OCI-LY7 (cell line): Measurements from ENCODE around the gene TOP1. TPM values are rescaled to one million over a fixed set of nuclear protein-coding genes. Genes with fewer than 3 reads are reported as not detected.

Source experiments
- BruUV-seq: library from RNA; stranded (reverse); fragments of 400-500 nt; replicated peaks from 2 replicates; lab custom pipeline; 2021; lab: Mats Ljungman, UMichigan
- CTCF ChIA-PET: fragments of 300-600 bp; sonication (Branson Sonifier 250); formaldehyde crosslinking; loops from one replicate; lab custom pipeline; 2022; ENCODE audit warnings: antibody characterized with exemption; ENCODE audit not compliant: unreplicated experiment; lab: Charles Lee
- POLR2A ChIA-PET: fragments of 300-600 bp; sonication (Branson Sonifier 250); formaldehyde crosslinking; loops from one replicate; lab custom pipeline; 2022; ENCODE audit warnings: antibody characterized with exemption; lab: Charles Lee
- DNase-seq: peaks from one replicate; pipeline ENCODE4 v3.0.0-alpha.2; 2015; ENCODE audit warnings: low spot score
- H2AFZ ChIP-seq: fragments of 200-600 bp; sonication (generic), shearing (Covaris generic); 2 replicates; pipeline ENCODE4 v1.6.1; 2014; ENCODE audit warnings: mild to moderate bottlenecking, antibody characterized with exemption, low read length, moderate library complexity
- H3K27ac ChIP-seq: fragments of 200-600 bp; sonication (generic); 2 replicates; pipeline ENCODE4 v1.5.1; 2014; ENCODE audit warnings: mixed run types, low read depth, mild to moderate bottlenecking, moderate library complexity, low read length, inconsistent platforms; ENCODE audit not compliant: poor library complexity, severe bottlenecking
- H3K36me3 ChIP-seq: fragments of 200-600 bp; sonication (generic); 2 replicates; pipeline ENCODE4 v1.6.1; 2014; ENCODE audit warnings: mild to moderate bottlenecking, antibody characterized with exemption, low read length, moderate library complexity, mixed read lengths; ENCODE audit not compliant: insufficient read depth
- H3K4me1 ChIP-seq: fragments of 200-600 bp; sonication (generic); 2 replicates; pipeline ENCODE4 v1.5.1; 2014; ENCODE audit warnings: mild to moderate bottlenecking, low read length; ENCODE audit not compliant: insufficient read depth, poor library complexity, severe bottlenecking
- H3K4me2 ChIP-seq: fragments of 200-600 bp; sonication (generic); 2 replicates; pipeline ENCODE4 v1.6.1; 2014; ENCODE audit warnings: mild to moderate bottlenecking, low read length
- H3K4me3 ChIP-seq: fragments of 200-600 bp; sonication (generic); 2 replicates; pipeline ENCODE4 v1.5.1; 2014; ENCODE audit warnings: mild to moderate bottlenecking, low read depth, low read length; ENCODE audit not compliant: poor library complexity, severe bottlenecking
- H3K79me2 ChIP-seq: fragments of 200-600 bp; sonication (generic); 2 replicates; pipeline ENCODE4 v1.6.1; 2016; ENCODE audit warnings: low read depth, mild to moderate bottlenecking, low read length, moderate library complexity, mixed read lengths; ENCODE audit not compliant: insufficient read depth
- H3K9me2 ChIP-seq: fragments of 200-600 bp; sonication (generic); 2 replicates; pipeline ENCODE4 v1.6.1; 2016; ENCODE audit warnings: mild to moderate bottlenecking, low read length, mixed read lengths; ENCODE audit not compliant: insufficient read depth
- H3K9me3 ChIP-seq: fragments of 200-600 bp; sonication (generic); 2 replicates; pipeline ENCODE4 v1.6.1; 2014; ENCODE audit warnings: mild to moderate bottlenecking, mixed run types, low read length, mixed read lengths
- H4K20me1 ChIP-seq: fragments of 200-600 bp; sonication (generic); 2 replicates; pipeline ENCODE4 v1.6.1; 2014; ENCODE audit warnings: mild to moderate bottlenecking, antibody characterized with exemption, low read length, moderate library complexity, mixed read lengths; ENCODE audit not compliant: insufficient read depth
- EZH2phosphoT487 ChIP-seq: fragments of 200-600 bp; sonication (generic); IDR thresholded peaks from 2 replicates; pipeline ENCODE4 v1.6.1; 2018; ENCODE audit warnings: low read depth, borderline replicate concordance, mild to moderate bottlenecking, mixed run types, antibody characterized with exemption, low read length, moderate library complexity, mixed read lengths
- intact Hi-C: fragments of 100-400 bp; cut with micrococcal nuclease; formaldehyde crosslinking; loops from one replicate; pipeline ENCODE4 v1.10.0; 2022; ENCODE audit not compliant: unreplicated experiment
- total RNA-seq, 2 experiments: library from RNA; depleted of rRNA in 1 of 2; stranded (reverse); fragments of >200 nt in 1 of 2; shearing (Covaris generic) in 1 of 2; gene quantifications; 2 replicates each; pipeline ENCODE4 v1.2.3, GENCODE V29; 2014 to 2022
- TF ChIP-seq, protein P1 (sequence below): fragments of 200-600 bp; sonication (generic); conservative IDR thresholded peaks from 2 replicates; pipeline ENCODE4 v1.5.1; 2014; ENCODE audit warnings: mild to moderate bottlenecking, antibody characterized with exemption, low read length, moderate library complexity, mixed read lengths

Gene TOP1
- total RNA-seq, 2 experiments from 2014 or later, result 44.6 to 200 TPM

DNA sequence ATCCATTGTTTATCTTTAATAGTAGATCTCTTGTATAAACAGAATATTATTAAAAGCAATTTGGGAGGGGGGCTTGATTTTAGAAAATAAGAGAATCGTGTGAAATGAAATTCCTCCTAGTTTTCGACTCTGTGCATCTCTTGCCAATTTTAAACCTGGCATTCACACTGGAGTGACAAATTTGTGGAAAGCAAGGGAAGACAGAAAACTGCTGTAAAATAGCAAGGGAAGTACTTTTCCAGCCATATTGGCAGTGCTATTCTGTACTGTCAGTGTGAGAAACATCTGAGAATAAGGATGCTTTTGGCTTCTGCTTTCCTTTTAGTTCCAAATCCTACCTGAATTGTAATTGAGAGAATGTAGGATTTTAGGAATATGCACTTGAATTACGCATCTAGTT, 40.2 kb downstream of the TOP1 start:
- no peak for DNase-seq
- ChIA-PET POLR2A (interaction anchor here (0.8 to 1.6 kb wide), 6 partner anchors 11 to 78 kb away, joined by 3 to 5 read pairs (median 3); no protein-coding TSS in a partner anchor), CTCF (no interaction called here)
- TF ChIP-seq, protein P1, sequence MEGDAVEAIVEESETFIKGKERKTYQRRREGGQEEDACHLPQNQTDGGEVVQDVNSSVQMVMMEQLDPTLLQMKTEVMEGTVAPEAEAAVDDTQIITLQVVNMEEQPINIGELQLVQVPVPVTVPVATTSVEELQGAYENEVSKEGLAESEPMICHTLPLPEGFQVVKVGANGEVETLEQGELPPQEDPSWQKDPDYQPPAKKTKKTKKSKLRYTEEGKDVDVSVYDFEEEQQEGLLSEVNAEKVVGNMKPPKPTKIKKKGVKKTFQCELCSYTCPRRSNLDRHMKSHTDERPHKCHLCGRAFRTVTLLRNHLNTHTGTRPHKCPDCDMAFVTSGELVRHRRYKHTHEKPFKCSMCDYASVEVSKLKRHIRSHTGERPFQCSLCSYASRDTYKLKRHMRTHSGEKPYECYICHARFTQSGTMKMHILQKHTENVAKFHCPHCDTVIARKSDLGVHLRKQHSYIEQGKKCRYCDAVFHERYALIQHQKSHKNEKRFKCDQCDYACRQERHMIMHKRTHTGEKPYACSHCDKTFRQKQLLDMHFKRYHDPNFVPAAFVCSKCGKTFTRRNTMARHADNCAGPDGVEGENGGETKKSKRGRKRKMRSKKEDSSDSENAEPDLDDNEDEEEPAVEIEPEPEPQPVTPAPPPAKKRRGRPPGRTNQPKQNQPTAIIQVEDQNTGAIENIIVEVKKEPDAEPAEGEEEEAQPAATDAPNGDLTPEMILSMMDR, result no peak
- TF ChIP-seq EZH2phosphoT487, result no peak
- H3K4me1 ChIP-seq, result peaks cover 25% of the 10 kb centered on the region
- H3K4me2 ChIP-seq, result no peak overlapping the region
- BruUV-seq, result no TSS peak
- H2AFZ ChIP-seq, result no peak overlapping the region
- H3K9me2 ChIP-seq, result no peaks in the 10 kb centered on the region
- H3K79me2 ChIP-seq, result peaks cover 100% of the 10 kb centered on the region
- intact Hi-C loops, result no loop called here
- H3K4me3 ChIP-seq, result no peak overlapping the region
- no peak overlapping the region for H3K27ac ChIP-seq
- H3K9me3 ChIP-seq, result no peaks in the 10 kb centered on the region
- H3K36me3 ChIP-seq, result peaks cover 96% of the 10 kb centered on the region
- peaks cover 24% of the 10 kb centered on the region for H4K20me1 ChIP-seq

DNA sequence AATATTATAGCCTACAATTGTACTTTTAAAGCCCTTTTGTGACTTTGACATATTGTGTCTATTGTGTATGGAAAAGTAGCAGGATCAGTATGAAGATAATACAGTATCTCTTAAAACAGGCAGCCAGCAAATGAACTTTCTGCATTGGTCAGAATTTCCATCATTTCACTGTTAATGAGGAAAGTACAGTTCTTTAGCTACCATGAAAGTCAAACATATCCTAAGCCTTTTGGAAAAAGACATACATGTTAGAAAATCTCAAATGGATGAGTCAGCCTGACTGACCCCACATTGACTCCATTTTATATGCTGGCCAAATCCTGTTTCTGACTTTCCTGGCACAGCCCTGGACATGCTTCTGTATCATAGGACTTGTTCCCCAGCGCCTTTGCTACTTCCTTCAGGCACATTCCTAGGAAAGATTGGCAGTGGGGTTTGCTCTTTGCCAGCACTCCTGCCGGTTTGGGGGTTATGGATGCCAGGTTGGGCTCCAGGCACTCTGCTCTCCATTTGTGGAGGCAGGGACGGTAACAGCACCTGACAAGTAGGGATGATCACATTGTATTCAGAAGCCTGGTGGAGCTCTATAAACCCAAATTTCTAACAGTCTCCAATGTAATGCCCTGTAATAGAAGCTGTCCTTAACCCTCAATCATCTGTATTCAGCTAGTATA, 43.7 kb downstream of the TOP1 start:
- Histone ChIP-seq H3K4me2 (peak overlapping the region; percentile 42), H3K27ac (peak overlapping the region; percentile 21), H3K9me2 (no peaks in the 10 kb centered on the region), H4K20me1 (peaks cover 28% of the 10 kb centered on the region), H3K4me3 (no peak overlapping the region), H3K9me3 (no peaks in the 10 kb centered on the region), H3K36me3 (peaks cover 95% of the 10 kb centered on the region), H2AFZ (no peak overlapping the region), H3K4me1 (peaks cover 41% of the 10 kb centered on the region), H3K79me2 (peaks cover 100% of the 10 kb centered on the region)
- BruUV-seq, result no TSS peak
- ChIA-PET POLR2A (interaction anchor here (1.0 to 2.3 kb wide), 2 partner anchors 10 to 81 kb away, joined by 3 to 13 read pairs; no protein-coding TSS in a partner anchor), CTCF (interaction anchor here (1.4 kb wide), 1 partner anchor 82 kb away, joined by 10 read pairs; no protein-coding TSS in a partner anchor)
- TF ChIP-seq, protein P1, result no peak
- no peak for TF ChIP-seq EZH2phosphoT487
- DNase-seq, result no peak
- intact Hi-C loops, result no loop called here

DNA sequence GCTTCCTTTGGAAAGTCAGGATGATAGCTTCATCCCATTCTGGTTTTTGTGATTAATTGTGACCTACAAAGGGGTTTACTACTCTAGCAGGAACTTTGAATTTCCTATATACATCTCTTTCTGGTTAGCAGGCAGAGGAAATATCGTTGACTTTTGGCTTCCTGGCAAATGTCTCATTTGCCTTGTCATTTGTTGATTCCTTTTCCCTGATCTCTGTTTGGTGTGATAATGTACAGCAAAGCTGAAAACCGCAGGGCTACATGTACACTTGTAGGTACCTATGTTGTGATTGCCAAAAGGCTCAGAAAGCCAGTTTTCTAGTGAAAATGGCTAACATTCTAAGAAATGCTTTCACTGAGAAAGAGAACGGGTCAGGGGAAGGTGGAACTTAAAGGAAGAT, 44.3 kb downstream of the TOP1 start:
- peaks cover 24% of the 10 kb centered on the region; the same call in 1 of the 2 replicates for H4K20me1 ChIP-seq
- no peak overlapping the region for H3K4me3 ChIP-seq

More for the DNA sequence above, 44.3 kb downstream of the TOP1 start:
- H3K9me2 ChIP-seq, result no peaks in the 10 kb centered on the region
- DNase-seq, result no peak
- intact Hi-C loops, result no loop called here
- H3K27ac ChIP-seq, result peak overlapping the region; percentile 21
- peaks cover 100% of the 10 kb centered on the region for H3K79me2 ChIP-seq
- H3K9me3 ChIP-seq, result no peaks in the 10 kb centered on the region
- H3K4me2 ChIP-seq, result peak overlapping the region; percentile 42
- H2AFZ ChIP-seq, result no peak overlapping the region
- TF ChIP-seq EZH2phosphoT487, result no peak
- TF ChIP-seq, protein P1, result no peak
- ChIA-PET POLR2A (interaction anchor here (1.0 to 2.3 kb wide), 3 partner anchors 10 to 82 kb away, joined by 3 to 13 read pairs (median 3); no protein-coding TSS in a partner anchor), CTCF (interaction anchor here (1.4 kb wide), 1 partner anchor 82 kb away, joined by 10 read pairs; no protein-coding TSS in a partner anchor)
- no TSS peak for BruUV-seq
- H3K4me1 ChIP-seq, result peaks cover 47% of the 10 kb centered on the region
- peaks cover 95% of the 10 kb centered on the region for H3K36me3 ChIP-seq
